Measurements from ENCODE around the gene USP43.

DNA sequence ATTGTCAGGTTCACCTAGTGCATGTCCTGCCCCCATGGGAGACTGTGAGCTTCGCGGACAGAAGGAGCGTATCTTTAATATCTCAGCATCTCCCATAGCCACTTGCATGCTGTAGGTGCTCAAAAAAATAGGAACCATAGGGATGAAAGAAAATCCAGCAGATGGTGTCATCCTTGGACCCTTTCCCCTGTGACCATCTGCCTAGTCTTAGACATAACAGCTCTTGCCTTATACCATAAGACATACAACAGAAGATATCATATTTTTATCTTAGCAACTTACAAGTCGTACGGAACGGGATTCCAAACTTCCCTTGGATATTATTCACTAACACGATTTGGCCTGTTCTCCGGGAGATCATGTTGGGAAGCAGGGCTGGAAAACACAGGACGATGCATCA lies 131.6 kb downstream of the USP43 start:
- TF ChIP-seq, protein P1, sequence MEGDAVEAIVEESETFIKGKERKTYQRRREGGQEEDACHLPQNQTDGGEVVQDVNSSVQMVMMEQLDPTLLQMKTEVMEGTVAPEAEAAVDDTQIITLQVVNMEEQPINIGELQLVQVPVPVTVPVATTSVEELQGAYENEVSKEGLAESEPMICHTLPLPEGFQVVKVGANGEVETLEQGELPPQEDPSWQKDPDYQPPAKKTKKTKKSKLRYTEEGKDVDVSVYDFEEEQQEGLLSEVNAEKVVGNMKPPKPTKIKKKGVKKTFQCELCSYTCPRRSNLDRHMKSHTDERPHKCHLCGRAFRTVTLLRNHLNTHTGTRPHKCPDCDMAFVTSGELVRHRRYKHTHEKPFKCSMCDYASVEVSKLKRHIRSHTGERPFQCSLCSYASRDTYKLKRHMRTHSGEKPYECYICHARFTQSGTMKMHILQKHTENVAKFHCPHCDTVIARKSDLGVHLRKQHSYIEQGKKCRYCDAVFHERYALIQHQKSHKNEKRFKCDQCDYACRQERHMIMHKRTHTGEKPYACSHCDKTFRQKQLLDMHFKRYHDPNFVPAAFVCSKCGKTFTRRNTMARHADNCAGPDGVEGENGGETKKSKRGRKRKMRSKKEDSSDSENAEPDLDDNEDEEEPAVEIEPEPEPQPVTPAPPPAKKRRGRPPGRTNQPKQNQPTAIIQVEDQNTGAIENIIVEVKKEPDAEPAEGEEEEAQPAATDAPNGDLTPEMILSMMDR (IDR thresholded peaks at IDR 0.05), result no peak
- TF ChIP-seq POLR2A (IDR thresholded peaks at IDR 0.05), result no peak

Data from thyroid gland (tissue), 4 donors.